Natural killer cell (primary cell): ENCODE results near the gene ABCC1. TPM values are rescaled to one million over a fixed set of nuclear protein-coding genes. Genes with fewer than 3 reads are reported as not detected.

Experiments
- ATAC-seq, 3 donors: fragments of 150-1000 bp in 2 of 3; fragments of 200-7000 bp in 1 of 3; cut with Tn5 transposase; 1 replicate in 1 of 3; 2 replicates in 2 of 3; pipeline ENCODE4 v1.10.0; 2021; ENCODE audit warnings: mild to moderate bottlenecking in 2 of 3, moderate library complexity in 2 of 3
- DNase-seq, 2 donors: peaks; one replicate each; pipeline versions ENCODE4 v3.0.0 to v3.0.0-alpha.2; 2013 to 2021; ENCODE audit warnings: mixed read lengths in 1 of 2
- H3K27ac ChIP-seq: one replicate; pipeline ENCODE4 v1.5.1; 2013; ENCODE audit warnings: mild to moderate bottlenecking, low read length
- H3K27me3 ChIP-seq: one replicate; pipeline ENCODE4 v1.6.1; 2013; ENCODE audit warnings: low read length; ENCODE audit not compliant: control insufficient read depth, insufficient read depth
- H3K36me3 ChIP-seq: one replicate; pipeline ENCODE4 v1.6.1; 2013; ENCODE audit warnings: low read length; ENCODE audit not compliant: control insufficient read depth, insufficient read depth
- H3K4me1 ChIP-seq: one replicate; pipeline ENCODE4 v1.6.1; 2013; ENCODE audit warnings: low read length; ENCODE audit not compliant: control insufficient read depth, insufficient read depth
- H3K4me3 ChIP-seq: one replicate; pipeline ENCODE4 v1.5.1; 2013; ENCODE audit warnings: low read length
- H3K9me3 ChIP-seq: one replicate; pipeline ENCODE4 v1.6.1; 2013; ENCODE audit warnings: low read length; ENCODE audit not compliant: control insufficient read depth, insufficient read depth
- H3K27ac Mint-ChIP-seq, 2 donors: one replicate each; pipeline ENCODE4 v1.8.0; 2022; ENCODE audit warnings: mild to moderate bottlenecking in 2 of 2, mixed read lengths in 2 of 2, moderate library complexity in 1 of 2
- H3K27me3 Mint-ChIP-seq, 2 donors: one replicate each; pipeline ENCODE4 v1.8.0; 2022; ENCODE audit warnings: low read depth in 2 of 2, mixed read lengths in 2 of 2
- H3K36me3 Mint-ChIP-seq: one replicate; pipeline ENCODE4 v1.8.0; 2022; ENCODE audit warnings: mixed read lengths
- H3K4me1 Mint-ChIP-seq, 2 donors: one replicate each; pipeline ENCODE4 v1.8.0; 2022; ENCODE audit warnings: mixed read lengths in 2 of 2
- H3K4me3 Mint-ChIP-seq: one replicate; pipeline ENCODE4 v1.8.0; 2022; ENCODE audit warnings: mild to moderate bottlenecking, moderate library complexity, mixed read lengths
- H3K9me3 Mint-ChIP-seq, 2 donors: one replicate each; pipeline ENCODE4 v1.8.0; 2022; ENCODE audit warnings: mixed read lengths in 2 of 2
- CTCF ChIP-seq: fragments of 200-600 bp; IDR thresholded peaks from one replicate; pipeline ENCODE4 v1.8.0; 2022; ENCODE audit warnings: antibody characterized with exemption
- WGBS: methylation state at CpG from one replicate; pipeline ENCODE4 v1.1.7; 2013; ENCODE audit warnings: missing lambda C conversion rate; ENCODE audit not compliant: insufficient coverage; 5-methylcytosine and 5-hydroxymethylcytosine counted together
- intact Hi-C: fragments of 100-400 bp; cut with micrococcal nuclease; formaldehyde crosslinking; loops from one replicate; pipeline ENCODE4 v1.14.2; 2022
- total RNA-seq, 4 donors: library from RNA; stranded (reverse); fragments of 120-200 nt in 1 of 4; gene quantifications; one replicate each; pipeline versions ENCODE4 v1.2.3 to v1.2.4, GENCODE V29; 2013 to 2022

ABCC1 gene
- total RNA-seq, 3 donors from 2014 or later (not counting 1 experiment from before 2014, with no cell fraction given): 24.5 to 53.9 (median 27.9) TPM

GRCh38 chr16:16167927-16168326, 218.5 kb downstream of the ABCC1 start:
- no peak for ATAC-seq
- Mint-ChIP-seq H3K36me3 (no peaks in the 10 kb centered on the region), H3K27me3 (no peaks in the 10 kb centered on the region), H3K27ac (no peak overlapping the region), H3K4me3 (no peak overlapping the region), H3K4me1 (no peaks in the 10 kb centered on the region), H3K9me3 (no peaks in the 10 kb centered on the region)
- H3K4me1 ChIP-seq: no peaks in the 10 kb centered on the region
- H3K27me3 ChIP-seq: no peaks in the 10 kb centered on the region
- 81% methylated on average over 11 of the region's 11 CpGs for WGBS
- TF ChIP-seq CTCF: no peak
- H3K9me3 ChIP-seq: no peaks in the 10 kb centered on the region
- DNase-seq: no peak
- H3K4me3 ChIP-seq: no peak overlapping the region
- no peaks in the 10 kb centered on the region for H3K36me3 ChIP-seq
- intact Hi-C loops: no loop called here
- H3K27ac ChIP-seq: no peak overlapping the region

- intact Hi-C loops: no loop called here
- DNase-seq (no peak), ATAC-seq (no peak)
- Histone ChIP-seq H3K4me1 (no peaks in the 10 kb centered on the region), H3K36me3 (no peaks in the 10 kb centered on the region), H3K27ac (no peak overlapping the region), H3K4me3 (no peak overlapping the region), H3K9me3 (no peaks in the 10 kb centered on the region), H3K27me3 (no peaks in the 10 kb centered on the region)
- Mint-ChIP-seq H3K36me3 (no peaks in the 10 kb centered on the region), H3K4me1 (no peaks in the 10 kb centered on the region), H3K9me3 (no peaks in the 10 kb centered on the region), H3K4me3 (no peak overlapping the region), H3K27ac (no peak overlapping the region), H3K27me3 (no peaks in the 10 kb centered on the region)
- whole genome bisulfite sequencing: 88% methylated on average over 14 of the region's 14 CpGs
- TF ChIP-seq CTCF: no peak
These were observed 219.0 kb downstream of the ABCC1 start for GRCh38 chr16:16168431-16168830.

- H3K9me3 ChIP-seq: no peaks in the 10 kb centered on the region
- H3K27ac ChIP-seq: no peak overlapping the region
- Mint-ChIP-seq H3K4me3 (no peak overlapping the region), H3K27me3 (no peaks in the 10 kb centered on the region), H3K9me3 (no peaks in the 10 kb centered on the region), H3K36me3 (no peaks in the 10 kb centered on the region), H3K27ac (no peak overlapping the region), H3K4me1 (no peaks in the 10 kb centered on the region)
- no peak for ATAC-seq
- no peak for DNase-seq
- intact Hi-C loops: no loop called here
- no peak for TF ChIP-seq CTCF
- 94% methylated on average over 15 of the region's 15 CpGs for WGBS
- no peaks in the 10 kb centered on the region for H3K4me1 ChIP-seq
- H3K36me3 ChIP-seq: no peaks in the 10 kb centered on the region
- no peaks in the 10 kb centered on the region for H3K27me3 ChIP-seq
- H3K4me3 ChIP-seq: no peak overlapping the region
These were observed 220.2 kb downstream of the ABCC1 start for GRCh38 chr16:16169615-16170014.

- H3K9me3 Mint-ChIP-seq: no peaks in the 10 kb centered on the region
- no peaks in the 10 kb centered on the region for H3K36me3 ChIP-seq
- no peaks in the 10 kb centered on the region for H3K4me1 Mint-ChIP-seq
- no peak overlapping the region for H3K4me3 ChIP-seq
- H3K27ac ChIP-seq: no peak overlapping the region
- no peak for ATAC-seq
- H3K4me3 Mint-ChIP-seq: no peak overlapping the region
- H3K36me3 Mint-ChIP-seq: no peaks in the 10 kb centered on the region
- WGBS: 89% methylated on average over 2 of the region's 4 CpGs
- no peaks in the 10 kb centered on the region for H3K4me1 ChIP-seq
- no peak for TF ChIP-seq CTCF
- DNase-seq: no peak
- no peaks in the 10 kb centered on the region for H3K27me3 ChIP-seq
- no peak overlapping the region for H3K27ac Mint-ChIP-seq
- H3K27me3 Mint-ChIP-seq: no peaks in the 10 kb centered on the region
- no peaks in the 10 kb centered on the region for H3K9me3 ChIP-seq
- intact Hi-C loops: no loop called here
These were observed 222.0 kb downstream of the ABCC1 start for GRCh38 chr16:16171332-16171919.
